Measurements from ENCODE around the gene PSMB9.
"Not testable (repeated sequence)": the region's sequence is repeated elsewhere in the genome, so short reads cannot be mapped to it uniquely, and the experiment has no call there.

PSMB9 gene

GRCh38 chr6:32865724-32866443, 11.9 kb downstream of the PSMB9 start:
- FAIRE-seq, result no peak

- no peak for FAIRE-seq
These were observed 13.1 kb downstream of the PSMB9 start for GRCh38 chr6:32867022-32867477.

GRCh38 chr6:32867554-32868256, 13.7 kb downstream of the PSMB9 start:
- FAIRE-seq, result no peak

- FAIRE-seq, result peak; percentile 96
These were observed 14.3 kb downstream of the PSMB9 start for GRCh38 chr6:32868257-32868788.

- not testable (repeated sequence) for FAIRE-seq
These were observed 20.0 kb downstream of the PSMB9 start for GRCh38 chr6:32873947-32874346.

- no peak for FAIRE-seq
These were observed 22.6 kb downstream of the PSMB9 start for GRCh38 chr6:32876603-32877002.

- no peak for FAIRE-seq
These were observed 25.7 kb downstream of the PSMB9 start for GRCh38 chr6:32879691-32880090.

GRCh38 chr6:32880962-32881361, 27.0 kb downstream of the PSMB9 start:
- not testable (repeated sequence) for FAIRE-seq

- no peak for FAIRE-seq
These were observed 28.9 kb downstream of the PSMB9 start for GRCh38 chr6:32882879-32883250.

- no peak for FAIRE-seq
These were observed 29.8 kb downstream of the PSMB9 start for GRCh38 chr6:32883789-32884188.

GRCh38 chr6:32885698-32886286, 31.8 kb downstream of the PSMB9 start:
- peak; percentile 78 for FAIRE-seq

- FAIRE-seq, result no peak
These were observed 32.8 kb downstream of the PSMB9 start for GRCh38 chr6:32886681-32887383.

- FAIRE-seq, result no peak
These were observed 33.6 kb downstream of the PSMB9 start for GRCh38 chr6:32887616-32888015.

GRCh38 chr6:32888576-32888975, 34.6 kb downstream of the PSMB9 start:
- FAIRE-seq, result no peak

GRCh38 chr6:32889533-32889932, 35.5 kb downstream of the PSMB9 start:
- FAIRE-seq, result no peak

- FAIRE-seq, result no peak
These were observed 36.8 kb downstream of the PSMB9 start for GRCh38 chr6:32890831-32891230.

- no peak for FAIRE-seq
These were observed 40.4 kb downstream of the PSMB9 start for GRCh38 chr6:32894085-32895005.

- no peak for FAIRE-seq
These were observed 41.0 kb downstream of the PSMB9 start for GRCh38 chr6:32895006-32895345.

GRCh38 chr6:32903952-32904351, 50.0 kb downstream of the PSMB9 start:
- no peak for FAIRE-seq

GRCh38 chr6:32905078-32905477, 51.1 kb downstream of the PSMB9 start:
- no peak for FAIRE-seq

GRCh38 chr6:32906539-32906938, 52.5 kb downstream of the PSMB9 start:
- FAIRE-seq, result no peak

- no peak for FAIRE-seq
These were observed 54.9 kb downstream of the PSMB9 start for GRCh38 chr6:32908897-32909296.
